GM10248 (cell line): ENCODE data around the gene MCM7.

Experiments used
- CTCF ChIA-PET: fragments of 300-600 bp; sonication (Branson Sonifier 250); formaldehyde crosslinking; extraction: SDS; loops from one replicate; lab custom pipeline; 2021; ENCODE audit warnings: antibody characterized with exemption; lab: Yijun Ruan, JAX
- POLR2A ChIA-PET: fragments of 350-650 bp; sonication (Branson Sonifier 250); formaldehyde crosslinking; extraction: SDS; loops from one replicate; lab custom pipeline; 2020; ENCODE audit warnings: antibody characterized with exemption; lab: Yijun Ruan, JAX
- DNase-seq: peaks from one replicate; pipeline ENCODE4 v3.0.0; 2012; ENCODE audit errors: extremely low spot score
- CTCF ChIP-seq: IDR thresholded peaks from 2 replicates; pipeline ENCODE4 v1.5.1; 2012; ENCODE audit warnings: mild to moderate bottlenecking, low read depth; ENCODE audit errors: extremely low read depth, missing control alignments, control extremely low read depth

MCM7 gene

GRCh38 chr7:100128637-100128963 lies 27.4 kb upstream of the MCM7 start:
- no peak for DNase-seq
- CTCF ChIA-PET: interaction anchor here (0.8 to 8.0 kb wide), 8 partner anchors 9 to 215 kb away, joined by 3 to 114 read pairs (median 4); partner anchors contain the start of gene LAMTOR4
- TF ChIP-seq CTCF: no peak
- POLR2A ChIA-PET: no interaction called here

GRCh38 chr7:100127866-100128636 lies 26.9 kb upstream of the MCM7 start:
- POLR2A ChIA-PET: no interaction called here
- CTCF ChIA-PET: interaction anchor here (0.8 to 8.0 kb wide), 6 partner anchors 10 to 148 kb away, joined by 3 to 114 read pairs (median 8); partner anchors contain the start of gene LAMTOR4
- peak; percentile 33 for DNase-seq
- TF ChIP-seq CTCF: no peak

DNA sequence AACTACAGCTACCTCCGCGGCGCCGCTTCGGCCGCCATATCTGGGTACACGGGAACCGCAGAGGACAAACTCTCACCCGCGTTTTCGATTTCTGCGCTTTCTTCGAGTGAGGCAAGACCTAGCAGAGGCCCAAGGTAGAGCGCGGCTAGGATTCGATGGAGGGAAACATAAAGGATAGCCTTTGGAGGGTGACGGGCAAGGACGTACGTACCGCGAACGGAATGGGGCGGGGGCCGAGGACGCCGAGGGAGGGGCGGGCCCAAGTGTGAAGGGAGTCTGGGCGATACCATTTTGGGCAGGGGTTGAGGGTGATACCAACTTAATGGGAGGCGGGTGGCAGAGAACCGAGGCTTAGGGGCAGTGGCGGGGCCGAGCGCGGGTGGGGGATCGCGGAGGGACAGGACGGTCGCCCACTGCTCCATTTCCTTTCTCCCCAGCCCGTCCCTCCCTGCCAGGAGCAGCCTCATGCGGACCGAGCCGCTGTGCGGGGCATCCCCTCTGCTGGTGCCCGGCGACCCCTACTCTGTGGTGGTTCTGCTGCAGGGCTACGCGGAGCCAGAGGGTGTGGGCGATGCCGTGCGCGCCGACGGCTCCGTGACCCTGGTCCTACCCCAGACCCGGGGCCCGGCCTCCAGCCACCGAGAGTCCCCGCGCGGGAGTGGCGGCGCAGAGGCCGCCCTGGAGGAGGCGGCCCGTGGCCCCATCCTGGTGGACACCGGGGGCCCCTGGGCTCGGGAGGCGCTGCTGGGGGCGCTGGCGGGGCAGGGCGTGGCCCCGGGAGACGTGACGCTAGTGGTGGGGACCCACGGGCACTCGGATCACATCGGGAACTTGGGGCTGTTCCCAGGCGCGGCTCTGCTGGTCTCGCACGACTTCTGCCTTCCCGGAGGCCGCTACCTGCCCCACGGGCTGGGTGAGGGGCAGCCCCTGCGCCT lies 26.0 kb upstream of the MCM7 start, which contains the start of gene MBLAC1:
TSS of gene MBLAC1 (plus strand) at position 37 of the 935 bp plus-strand sequence. CDS start at position 466, 429 bp downstream.
- POLR2A ChIA-PET: interaction anchor here (0.9 kb wide), 1 partner anchor 26 kb away, joined by 5 read pairs; the partner anchor contains the start of genes AP4M1 and MCM7

GRCh38 chr7:100126239-100126930 lies 25.2 kb upstream of the MCM7 start:
- ChIA-PET CTCF (interaction anchor here (0.9 to 2.3 kb wide), 6 partner anchors 12 to 221 kb away, joined by 3 to 6 read pairs (median 4); no protein-coding TSS in a partner anchor), POLR2A (interaction anchor here (0.9 kb wide), 1 partner anchor 26 kb away, joined by 5 read pairs; the partner anchor contains the start of genes AP4M1 and MCM7)
- TF ChIP-seq CTCF: no peak
- DNase-seq: no peak

More for the DNA sequence above, 26.0 kb upstream of the MCM7 start, which contains the start of gene MBLAC1:
- peak; percentile 4 for TF ChIP-seq CTCF
- CTCF ChIA-PET: interaction anchor here (0.9 to 8.0 kb wide), 7 partner anchors 11 to 135 kb away, joined by 3 to 114 read pairs (median 5); partner anchors contain the start of gene LAMTOR4
- peak; percentile 91 for DNase-seq

DNA sequence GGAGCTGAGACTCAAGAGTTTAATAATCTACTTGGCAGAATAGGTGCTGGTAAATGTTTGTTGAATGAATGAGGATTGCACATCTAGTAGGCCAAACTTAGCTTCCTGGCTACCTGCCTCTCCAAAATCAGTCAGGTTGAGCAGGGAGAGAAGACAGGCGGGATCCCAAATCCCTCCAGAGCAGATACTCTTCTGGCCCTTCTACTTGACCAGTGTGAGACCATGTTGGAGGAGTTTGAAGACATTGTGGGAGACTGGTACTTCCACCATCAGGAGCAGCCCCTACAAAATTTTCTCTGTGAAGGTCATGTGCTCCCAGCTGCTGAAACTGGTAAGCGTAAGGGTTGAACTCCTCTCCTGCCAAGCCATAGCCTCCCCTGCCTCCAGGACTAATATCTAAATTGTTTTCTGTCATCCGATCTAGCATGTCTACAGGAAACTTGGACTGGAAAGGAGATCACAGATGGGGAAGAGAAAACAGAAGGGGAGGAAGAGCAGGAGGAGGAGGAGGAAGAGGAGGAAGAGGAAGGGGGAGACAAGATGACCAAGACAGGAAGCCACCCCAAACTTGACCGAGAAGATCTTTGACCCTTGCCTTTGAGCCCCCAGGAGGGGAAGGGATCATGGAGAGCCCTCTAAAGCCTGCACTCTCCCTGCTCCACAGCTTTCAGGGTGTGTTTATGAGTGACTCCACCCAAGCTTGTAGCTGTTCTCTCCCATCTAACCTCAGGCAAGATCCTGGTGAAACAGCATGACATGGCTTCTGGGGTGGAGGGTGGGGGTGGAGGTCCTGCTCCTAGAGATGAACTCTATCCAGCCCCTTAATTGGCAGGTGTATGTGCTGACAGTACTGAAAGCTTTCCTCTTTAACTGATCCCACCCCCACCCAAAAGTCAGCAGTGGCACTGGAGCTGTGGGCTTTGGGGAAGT lies 23.4 kb upstream of the MCM7 start:
- no peak for TF ChIP-seq CTCF
- DNase-seq: no peak
- ChIA-PET POLR2A (interaction anchor here (0.5 to 1.2 kb wide), 2 partner anchors 19 to 22 kb away, joined by 4 read pairs; no protein-coding TSS in a partner anchor), CTCF (interaction anchor here (0.6 to 6.3 kb wide), 11 partner anchors 8 to 345 kb away, joined by 3 to 53 read pairs (median 3); partner anchors contain the start of genes AP4M1, LAMTOR4 and MCM7)
